ENCODE measurements around the gene SPINK14.

The SPINK14 gene, protein sequence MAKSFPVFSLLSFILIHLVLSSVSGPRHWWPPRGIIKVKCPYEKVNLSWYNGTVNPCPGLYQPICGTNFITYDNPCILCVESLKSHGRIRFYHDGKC

DNA sequence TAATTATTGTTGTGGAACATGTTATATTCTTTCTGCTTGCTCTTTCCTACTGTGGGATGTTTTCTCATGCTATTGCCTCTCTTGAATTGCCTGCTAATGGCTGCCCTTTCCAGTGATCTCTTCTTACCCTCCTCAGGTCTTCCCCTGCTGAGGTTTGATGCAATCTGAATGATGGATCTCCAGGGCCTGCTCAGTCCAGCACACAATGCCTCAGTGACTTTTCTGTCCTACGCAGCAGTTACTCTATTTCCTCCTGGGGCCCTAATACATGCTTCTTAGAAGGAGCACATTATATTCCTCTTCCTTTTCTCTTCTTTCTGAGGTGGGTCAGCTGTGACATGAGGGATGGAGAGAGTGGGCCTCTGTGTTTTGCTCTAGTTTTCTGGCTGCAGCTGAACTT is at the start of gene SPINK14:
Gene SPINK14, plus strand, starts transcription at position 301 of the 400 bp plus-strand sequence. CDS start 1,187 bp downstream, outside the sequence.
- DNase-seq: no peak

DNA sequence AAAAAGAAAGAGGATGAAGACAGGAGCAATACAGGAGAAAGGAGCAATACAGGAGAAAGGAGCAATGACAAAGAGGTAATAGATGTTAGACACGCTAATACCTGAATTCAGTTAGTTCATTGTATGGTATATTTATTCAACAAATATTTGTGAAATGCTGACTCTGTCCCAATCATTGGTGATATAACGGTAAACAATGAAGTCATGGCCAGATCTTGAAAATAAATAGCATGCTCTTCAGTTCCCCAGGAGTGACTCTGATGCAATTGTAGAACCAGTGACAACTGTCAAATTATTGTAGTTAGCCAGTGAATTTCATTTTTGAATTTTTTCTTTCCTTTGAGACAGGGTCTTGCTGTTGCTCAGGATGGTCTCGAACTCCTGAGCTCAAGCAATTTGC is 48.0 kb upstream of the SPINK14 start:
- no peak for DNase-seq

DNA sequence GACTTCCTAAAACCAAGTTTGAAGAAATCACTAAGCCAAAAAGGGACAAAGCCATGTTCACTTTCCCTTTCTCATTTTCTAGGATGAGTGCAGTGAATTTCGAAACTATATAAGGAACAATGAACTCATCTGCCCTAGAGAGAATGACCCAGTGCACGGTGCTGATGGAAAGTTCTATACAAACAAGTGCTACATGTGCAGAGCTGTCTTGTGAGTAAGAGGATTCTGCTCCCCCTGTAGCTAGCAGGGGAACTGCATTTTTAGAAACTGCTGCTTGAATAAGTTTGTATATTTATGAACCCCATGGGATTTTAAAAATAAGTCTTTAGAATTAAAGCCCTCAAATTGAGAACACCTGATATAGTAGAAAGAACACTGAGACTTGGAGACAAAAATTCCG is 42.7 kb upstream of the SPINK14 start:
- no peak for DNase-seq

DNA sequence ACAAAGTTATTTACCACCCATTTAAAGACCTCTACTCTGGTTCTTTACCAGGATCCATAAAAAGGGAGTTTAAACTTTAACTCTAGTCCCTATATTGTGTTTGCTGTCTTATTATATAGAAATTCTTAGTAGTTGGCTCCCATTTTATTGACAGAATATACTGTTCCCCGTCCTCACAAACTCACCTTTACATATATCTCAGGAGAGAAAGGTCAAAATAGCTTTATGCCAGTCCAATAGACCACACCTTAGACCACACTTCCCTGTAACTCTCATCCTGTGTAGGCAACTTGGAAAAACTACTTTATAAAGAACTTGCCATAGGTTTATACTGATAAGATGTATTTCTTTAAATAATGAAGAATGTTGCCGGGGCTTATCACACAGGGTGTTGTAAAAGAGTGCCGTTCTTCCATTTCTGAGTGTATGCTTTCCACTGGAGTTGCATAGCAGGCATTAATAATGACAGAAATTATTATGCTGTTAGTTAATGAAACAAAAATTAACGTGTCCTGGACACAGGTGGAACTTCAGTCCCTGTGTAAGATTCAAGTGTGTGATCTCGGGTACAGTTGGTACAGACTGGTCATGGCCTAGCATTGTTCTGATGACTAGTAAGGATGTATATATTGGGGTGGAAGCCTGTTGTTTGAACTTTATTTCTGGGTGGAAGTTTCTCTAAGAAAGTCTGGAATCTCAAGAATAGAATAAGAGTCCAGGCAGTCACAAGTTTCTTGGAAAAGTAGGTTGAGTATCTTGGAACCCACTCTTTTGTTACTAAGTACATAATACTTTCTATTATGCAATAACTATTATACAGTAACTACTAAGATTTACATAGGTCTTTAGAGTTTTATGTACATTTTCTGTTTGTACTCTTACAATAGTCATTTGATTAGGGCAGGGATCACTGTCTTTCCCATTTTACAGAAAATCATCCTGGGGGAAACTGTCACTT is 33.0 kb upstream of the SPINK14 start:
- DNase-seq: no peak

DNA sequence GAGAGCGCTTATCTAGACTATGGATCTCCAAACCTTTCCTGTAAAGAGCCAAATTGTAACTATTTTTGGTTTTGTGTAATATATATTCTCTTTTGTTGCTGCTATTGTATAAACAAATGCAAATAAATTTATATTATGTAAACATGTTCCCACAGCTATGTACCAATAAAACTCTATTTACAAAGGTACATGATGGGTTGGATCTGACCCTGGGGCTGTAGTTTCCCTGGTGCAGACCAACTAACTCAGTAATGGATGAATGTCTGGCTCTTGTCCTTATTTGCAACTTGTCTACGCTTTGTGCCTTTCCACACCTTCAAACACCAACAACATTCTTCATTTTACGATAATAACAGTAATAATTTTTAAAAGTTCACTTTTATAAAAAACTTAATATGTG is 27.5 kb upstream of the SPINK14 start:
- DNase-seq: no peak

DNA sequence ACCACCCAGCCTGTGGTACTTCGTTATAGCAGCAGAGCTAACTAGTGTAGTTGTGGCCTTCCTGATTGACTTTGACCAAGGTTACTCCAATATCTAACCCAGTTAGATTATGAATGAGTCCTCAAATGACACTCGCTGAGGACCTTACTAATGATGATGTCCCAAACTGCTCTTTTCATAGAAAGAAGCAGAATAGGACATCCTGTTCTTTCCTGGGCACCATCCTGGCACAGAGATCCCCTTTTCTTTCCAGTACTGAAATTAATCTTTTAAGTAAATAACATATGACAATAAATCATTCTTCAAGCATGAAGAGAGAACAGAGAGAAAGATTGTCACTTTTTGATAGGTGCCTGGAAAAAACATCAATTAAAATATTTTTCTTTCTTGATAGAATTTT is 26.7 kb upstream of the SPINK14 start:
- no peak for DNase-seq

DNA sequence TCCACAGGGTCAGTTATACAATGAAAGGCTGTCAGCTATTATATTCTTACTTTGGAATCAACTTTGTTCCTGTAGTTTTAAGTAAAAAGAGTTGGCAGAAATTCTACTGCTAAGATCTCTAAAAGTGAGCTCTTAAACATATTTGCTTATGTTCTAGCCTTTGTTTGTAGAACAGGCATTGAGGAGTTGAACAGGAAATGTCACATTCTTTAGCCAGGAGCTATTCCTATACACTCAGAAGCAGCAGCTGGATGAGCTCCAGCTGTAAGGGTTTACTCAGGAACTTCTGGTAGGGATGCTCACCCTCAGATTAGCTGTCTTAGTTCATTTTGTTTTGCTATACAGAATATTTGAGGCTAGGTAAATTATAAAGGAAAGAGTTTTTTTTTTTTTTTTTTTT is 22.4 kb upstream of the SPINK14 start:
- peak; percentile 0 for DNase-seq

DNA sequence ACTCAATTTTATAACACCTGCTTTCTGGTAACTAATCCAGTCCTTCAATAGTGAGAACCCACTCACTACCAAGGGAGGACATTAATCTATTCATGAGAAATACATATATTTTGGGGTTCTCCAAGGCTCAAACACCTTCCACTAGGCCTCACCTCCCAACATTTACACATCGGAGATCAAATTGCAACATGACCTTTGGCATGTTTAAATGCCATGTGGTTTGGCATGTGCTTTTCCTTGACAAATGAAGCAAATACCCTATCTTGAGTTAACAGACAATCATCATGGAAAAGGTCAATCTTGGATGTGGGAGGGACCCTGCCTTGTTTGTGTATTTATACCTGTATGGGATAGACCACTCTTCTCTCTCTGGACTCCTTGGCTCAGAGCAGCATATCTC is 21.9 kb upstream of the SPINK14 start:
- no peak for DNase-seq

DNA sequence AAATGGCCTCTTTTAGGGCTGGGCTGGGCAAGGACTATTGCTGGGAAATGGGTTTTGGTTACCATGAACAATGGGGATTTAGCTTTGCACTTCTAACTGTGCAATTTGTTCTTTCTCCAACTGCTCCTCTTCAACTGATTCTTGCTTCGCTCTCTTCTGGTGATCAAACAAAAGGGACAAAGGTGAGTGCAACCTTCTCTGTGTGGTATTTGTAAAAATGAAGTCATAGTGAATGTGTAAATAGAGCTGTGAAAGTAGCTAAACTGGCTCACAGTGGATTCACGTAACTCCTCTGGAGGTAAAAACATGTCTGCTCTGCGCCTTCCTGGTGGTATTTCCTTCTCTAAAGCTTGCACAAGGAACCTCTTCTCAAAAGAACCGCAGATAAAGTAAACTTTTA is 20.9 kb upstream of the SPINK14 start:
- no peak for DNase-seq

DNA sequence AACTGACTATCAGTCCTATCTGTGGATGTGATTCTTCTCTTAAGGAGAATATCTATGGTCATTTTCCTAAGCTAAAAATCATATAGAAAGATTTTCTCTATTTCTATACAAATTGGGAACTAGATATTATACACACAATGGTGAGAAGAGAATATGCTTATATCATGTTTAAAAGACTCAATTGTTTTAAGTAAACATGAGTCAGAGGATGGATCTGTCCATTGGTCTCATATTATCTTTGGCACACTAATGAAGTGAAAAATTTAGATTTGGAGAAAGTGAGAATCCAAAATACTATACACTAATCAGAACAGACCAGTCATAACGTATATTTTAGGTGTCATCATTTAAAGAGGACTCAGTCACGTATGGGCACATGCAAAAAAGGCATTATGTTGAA is 16.5 kb upstream of the SPINK14 start:
- no peak for DNase-seq

DNA sequence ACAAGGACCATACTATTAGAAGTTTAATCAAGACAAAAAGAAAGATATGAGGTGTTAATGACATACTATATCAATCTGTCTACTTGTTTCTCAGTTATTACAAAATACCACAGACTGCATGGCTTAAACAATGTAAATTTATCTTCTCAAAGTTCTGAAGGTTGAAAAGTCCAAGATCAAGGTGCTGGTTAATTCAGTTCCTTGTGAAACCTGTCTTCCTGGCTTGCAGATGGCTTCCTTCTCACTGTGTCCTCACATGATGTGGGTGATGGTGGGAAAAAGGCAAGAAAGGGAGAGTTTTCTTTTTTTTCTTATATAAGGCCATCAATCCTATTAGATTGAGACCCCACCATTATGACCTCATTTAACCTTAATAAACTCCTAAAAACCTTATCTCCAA is 15.6 kb upstream of the SPINK14 start:
- DNase-seq: no peak

DNA sequence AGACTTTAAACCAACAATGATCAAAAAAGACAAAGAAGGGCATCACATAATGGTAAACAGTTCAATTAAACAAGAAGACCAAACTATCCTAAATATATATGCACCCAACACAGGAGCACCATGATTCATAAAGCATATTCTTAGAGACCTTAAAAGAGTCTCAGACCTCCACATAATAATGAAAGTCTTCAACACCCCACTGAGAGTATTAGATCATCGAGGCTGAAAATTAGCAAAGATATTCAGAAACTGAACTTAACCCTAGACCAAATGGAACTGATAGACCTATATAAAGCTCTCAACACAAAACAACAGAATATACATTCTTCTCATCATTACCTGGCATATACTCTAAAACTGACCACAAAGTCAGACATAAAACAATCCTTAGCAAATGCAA is 11.7 kb upstream of the SPINK14 start:
- DNase-seq: no peak

DNA sequence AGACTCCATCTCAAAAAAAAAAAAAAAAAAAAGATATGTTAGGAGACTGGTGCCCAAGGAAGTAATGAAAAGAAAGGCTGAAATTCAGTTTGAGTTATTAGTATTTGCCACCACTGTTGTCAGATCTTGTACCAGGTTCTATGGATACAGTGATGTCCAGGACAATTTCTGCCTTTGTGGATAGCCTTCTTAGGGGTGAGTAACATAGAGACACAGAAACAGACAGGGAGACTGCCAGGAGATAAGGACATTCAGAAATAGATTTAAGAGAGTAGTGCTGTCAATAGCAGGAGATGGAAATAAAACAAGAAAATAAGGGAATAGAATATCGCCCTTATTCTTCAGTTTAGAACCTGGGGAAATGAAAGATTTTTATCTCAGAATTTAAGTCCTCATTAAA is 6.3 kb upstream of the SPINK14 start:
- no peak for DNase-seq

DNA sequence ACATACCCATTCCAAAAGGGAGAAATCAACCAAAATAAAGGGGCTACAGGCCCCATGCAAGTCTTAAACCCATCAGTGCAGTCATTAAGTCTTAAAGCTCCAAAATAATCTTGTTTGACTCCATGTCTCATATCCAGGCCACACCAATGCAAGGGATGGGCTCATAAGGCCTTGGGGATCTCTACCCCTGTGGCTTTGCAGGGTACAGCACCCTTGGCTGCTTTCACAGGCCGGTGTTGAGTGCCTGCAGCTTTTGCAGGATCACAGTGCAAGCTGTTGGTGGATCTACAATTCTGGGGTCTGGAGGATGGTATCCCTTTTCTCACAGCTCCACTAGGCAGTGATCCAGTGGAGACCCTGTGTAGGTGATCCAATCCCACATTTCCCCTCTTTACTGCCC is 5.0 kb upstream of the SPINK14 start:
- no peak for DNase-seq

DNA sequence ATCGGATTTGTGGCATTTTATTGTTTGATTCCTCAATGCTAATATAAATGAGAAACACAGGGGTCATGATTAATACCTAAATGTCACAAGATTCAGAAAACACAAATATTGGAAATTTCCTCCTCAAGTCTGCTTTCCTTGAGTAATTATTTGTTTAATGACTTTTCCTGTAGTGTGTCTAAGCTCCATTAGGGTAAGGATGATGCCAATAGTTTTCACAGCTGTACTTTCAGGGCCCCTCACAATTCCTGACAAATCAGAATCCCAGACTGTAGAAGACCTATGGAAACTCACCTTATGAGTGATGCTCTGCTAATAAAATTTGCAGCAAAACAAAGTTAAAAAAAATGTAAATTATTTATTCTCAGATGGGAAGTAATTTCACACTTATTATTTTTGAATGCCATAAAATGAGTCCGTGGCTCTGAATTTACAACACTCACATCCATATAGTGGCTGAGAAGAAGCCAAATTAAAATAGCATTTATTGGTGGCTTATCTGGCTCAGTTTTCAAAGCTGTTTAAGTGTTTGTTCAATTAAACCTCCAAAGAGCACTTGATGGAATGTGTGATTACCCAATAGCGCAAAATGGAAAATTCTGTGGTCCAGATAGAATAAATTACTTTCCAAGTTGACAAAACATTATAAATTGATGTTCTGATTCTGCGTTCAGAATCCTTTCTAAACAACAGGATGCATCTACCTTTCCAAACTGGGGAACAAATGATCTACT is 1.6 kb upstream of the SPINK14 start:
- no peak for DNase-seq

DNA sequence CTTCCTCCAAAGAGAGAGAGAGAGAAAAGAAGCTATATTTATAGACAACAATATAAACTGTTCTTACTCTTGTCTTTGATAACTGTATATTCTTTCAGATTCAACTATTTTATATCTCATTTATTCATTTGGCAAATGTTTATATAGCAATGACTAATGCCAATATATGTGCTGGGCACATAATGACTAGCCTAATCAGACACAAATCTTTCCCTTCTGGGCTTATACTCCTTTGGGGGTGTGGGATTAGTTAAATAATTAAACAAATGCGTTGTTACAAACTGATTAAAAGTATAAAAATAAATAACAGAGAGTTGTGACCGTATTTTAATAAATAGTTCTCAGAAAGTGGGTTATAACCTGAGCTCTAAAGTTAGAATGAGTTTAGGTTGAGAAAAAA is 4.0 kb downstream of the SPINK14 start:
- no peak for DNase-seq

DNA sequence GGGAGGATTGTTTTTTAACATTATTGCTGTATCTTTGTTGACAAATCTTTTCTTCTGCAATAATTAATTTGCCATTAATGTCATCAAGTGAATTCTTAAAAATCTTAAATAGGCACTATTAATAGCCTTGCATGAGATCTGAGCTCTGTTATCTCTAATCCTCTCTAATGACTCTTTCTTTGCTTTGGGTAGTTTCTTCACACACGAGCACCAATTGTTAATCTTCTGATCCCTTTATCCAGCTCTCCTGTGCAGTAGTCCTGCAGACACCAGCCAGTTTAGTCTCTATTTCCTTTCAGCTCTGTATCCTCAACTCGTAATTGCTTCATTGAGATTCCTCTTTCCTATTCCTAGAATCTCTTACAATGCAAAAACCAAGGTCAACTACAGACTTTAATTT is 8.1 kb downstream of the SPINK14 start:
- DNase-seq: no peak

DNA sequence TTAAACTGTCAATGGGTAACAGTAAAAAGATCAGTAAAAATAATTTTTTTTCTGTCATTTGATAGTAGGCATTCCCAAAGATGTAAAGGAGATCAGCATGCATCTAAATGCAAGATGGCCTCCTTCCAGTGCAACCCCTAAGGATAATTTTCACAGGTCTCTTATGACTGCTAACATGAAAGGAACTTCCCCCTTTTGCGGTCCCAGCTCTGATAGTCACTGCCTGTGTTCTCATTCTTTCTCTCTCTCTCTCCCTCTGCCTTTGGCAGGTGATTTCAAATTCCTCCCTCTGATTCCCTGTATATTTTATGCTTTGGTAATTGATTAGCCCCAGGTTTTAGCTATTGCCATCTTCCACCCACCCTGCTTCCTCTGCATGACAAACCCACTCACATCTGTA is 8.9 kb downstream of the SPINK14 start:
- DNase-seq: no peak

DNA sequence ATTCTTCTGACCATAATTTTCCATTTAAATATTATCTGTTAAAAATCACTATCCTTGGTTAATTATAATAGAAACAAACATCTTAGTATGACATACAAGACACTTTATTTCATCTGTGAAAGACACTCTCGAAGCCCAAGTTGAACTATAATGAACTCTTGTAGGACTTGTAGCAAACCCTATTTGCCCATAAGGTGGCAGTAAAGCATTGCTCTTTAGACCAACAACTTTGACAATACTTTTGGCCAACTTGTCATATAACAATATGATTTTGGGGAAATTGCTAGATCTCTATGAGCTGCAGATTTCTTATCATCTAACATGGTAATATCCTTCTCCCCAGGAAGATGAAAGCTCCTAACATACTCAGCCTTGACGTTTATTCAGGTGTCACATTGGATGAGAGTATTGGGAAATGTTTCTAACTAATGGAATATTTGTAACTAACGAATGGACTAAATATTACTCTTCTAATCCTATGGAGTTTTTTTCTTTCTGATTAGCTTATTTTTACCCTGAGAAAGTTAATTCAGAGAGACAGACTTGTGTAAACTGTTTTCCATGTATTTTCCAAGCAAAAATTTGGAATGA is 11.0 kb downstream of the SPINK14 start:
- peak; percentile 51 for DNase-seq

DNA sequence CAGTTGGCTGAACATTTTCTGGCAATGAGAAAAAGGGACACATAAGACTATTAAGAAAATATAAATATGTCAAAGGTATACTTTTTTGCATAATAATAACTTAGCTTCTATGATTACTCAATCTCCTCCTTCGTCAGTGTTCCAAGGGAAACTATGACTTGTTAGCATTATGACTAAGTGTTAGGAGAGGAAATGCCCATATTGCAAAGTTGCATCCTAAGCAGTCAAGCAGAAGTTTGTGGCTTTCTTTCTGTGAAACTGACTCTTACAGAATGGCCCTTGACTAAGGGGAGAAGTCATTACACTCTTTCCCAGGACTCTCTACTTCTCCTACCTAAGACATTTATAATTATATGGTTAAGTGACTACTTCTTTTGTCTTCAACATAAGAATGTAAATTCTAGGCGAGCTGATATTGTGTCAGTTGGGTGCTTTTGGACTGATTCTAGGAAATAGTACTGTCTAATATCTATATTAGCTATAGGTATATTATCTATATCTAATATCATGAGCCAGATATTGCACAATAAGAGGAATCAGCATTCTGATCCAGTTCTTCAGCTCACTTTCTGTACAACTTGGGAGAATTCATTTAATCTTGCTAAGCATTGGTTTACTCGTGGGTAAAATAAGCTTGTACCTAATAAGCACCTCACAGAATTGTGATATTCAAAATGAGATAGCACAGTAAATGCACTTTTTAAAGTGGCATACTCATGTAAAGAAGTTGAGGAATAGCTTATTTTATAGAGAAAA is 18.1 kb downstream of the SPINK14 start:
- no peak for DNase-seq

DNA sequence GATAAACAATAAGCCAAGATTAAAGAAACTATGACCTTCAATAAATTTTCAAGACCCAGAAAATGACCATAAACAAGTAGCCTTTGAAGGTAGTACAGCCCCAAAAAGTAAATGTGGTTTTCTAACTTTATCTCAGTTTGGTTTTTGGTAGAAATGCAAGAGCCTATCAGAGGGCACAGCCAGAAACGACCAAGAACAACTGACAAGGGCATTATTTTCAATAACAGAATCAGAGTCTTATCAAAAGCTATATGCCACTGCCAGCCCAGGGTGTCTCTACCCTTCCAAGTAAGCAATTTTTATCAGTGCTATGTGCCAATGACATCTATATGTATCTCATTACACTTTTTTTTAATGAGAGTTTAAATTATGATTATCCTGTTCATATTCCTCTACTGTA is 22.7 kb downstream of the SPINK14 start:
- DNase-seq: no peak

DNA sequence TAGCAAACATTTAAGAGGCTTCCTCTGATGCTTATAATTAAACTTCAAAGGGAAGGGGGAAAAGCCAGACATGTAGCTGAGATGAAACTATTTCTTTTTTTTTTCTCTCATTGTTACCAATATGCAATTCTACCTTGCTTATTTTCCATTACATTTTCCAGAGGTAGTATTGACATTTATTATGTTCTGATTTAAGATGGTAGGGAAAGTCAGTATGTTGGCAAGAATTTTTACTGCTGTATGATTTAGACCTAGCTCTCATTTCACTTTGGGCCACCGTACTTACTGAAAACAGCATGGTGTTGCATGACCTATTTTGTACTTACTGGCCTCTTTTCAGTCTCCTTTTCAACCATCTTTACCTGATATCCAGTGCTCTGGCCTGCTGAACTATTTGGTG is 24.9 kb downstream of the SPINK14 start:
- DNase-seq: no peak

DNA sequence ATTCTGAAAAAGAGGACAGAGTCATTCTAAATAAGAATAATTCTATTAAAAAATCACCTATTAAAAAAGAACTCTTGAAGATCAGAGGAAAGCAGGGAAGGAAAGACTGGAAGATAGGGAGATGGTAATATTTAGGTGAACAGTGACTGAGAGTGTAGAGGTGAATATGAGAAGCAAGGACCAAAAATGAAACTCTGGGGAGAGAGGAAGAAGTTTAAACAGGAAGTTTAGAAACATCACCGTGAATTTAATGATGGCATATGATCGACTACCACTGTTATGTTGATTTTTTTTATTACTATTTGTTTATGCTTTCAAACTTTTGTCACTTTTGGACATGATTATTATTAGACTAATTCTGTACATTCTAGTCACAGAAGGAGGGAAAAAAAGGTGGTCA is 32.8 kb downstream of the SPINK14 start:
- no peak for DNase-seq
